Panc1 (cell line): ENCODE results near the gene ANK3. TPM values are rescaled to one million over a fixed set of nuclear protein-coding genes. Genes with fewer than 3 reads are reported as not detected.

Experiments
- ATAC-seq: fragments of 200-7000 bp; cut with Tn5 transposase; 2 replicates; pipeline ENCODE4 v1.9.1; 2020; ENCODE audit warnings: mild to moderate bottlenecking, moderate library complexity
- BruUV-seq: library from RNA; stranded (reverse); fragments of 400-500 nt; replicated peaks from 2 replicates; lab custom pipeline; 2021; lab: Mats Ljungman, UMichigan
- CTCF ChIA-PET: fragments of 300-600 bp; sonication (Branson Sonifier 250); formaldehyde crosslinking; loops from one replicate; lab custom pipeline; 2022; ENCODE audit warnings: antibody characterized with exemption; lab: Charles Lee
- POLR2A ChIA-PET: fragments of 300-600 bp; sonication (Branson Sonifier 250); formaldehyde crosslinking; loops from one replicate; lab custom pipeline; 2022; ENCODE audit warnings: antibody characterized with exemption; lab: Charles Lee
- DNase-seq: peaks from one replicate; pipeline ENCODE4 v3.0.0-alpha.2; 2010; ENCODE audit warnings: low read depth, low spot score
- H3K27ac ChIP-seq: 2 replicates; pipeline ENCODE4 v1.5.1; 2011; ENCODE audit warnings: mild to moderate bottlenecking, low read length, inconsistent platforms
- H3K27me3 ChIP-seq: fragments of 200-500 bp; sonication (Bioruptor generic); 2 replicates; pipeline ENCODE4 v1.6.0; 2014; ENCODE audit warnings: low read length, inconsistent platforms; ENCODE audit not compliant: control insufficient read depth, insufficient read depth
- H3K36me3 ChIP-seq: fragments of 200-500 bp; sonication (Bioruptor generic); 2 replicates; pipeline ENCODE4 v1.5.1; 2014; ENCODE audit warnings: inconsistent platforms, mild to moderate bottlenecking, low read length, moderate library complexity; ENCODE audit not compliant: control insufficient read depth, insufficient read depth
- H3K4me1 ChIP-seq: 2 replicates; pipeline ENCODE4 v1.5.1; 2011; ENCODE audit warnings: inconsistent platforms, mild to moderate bottlenecking, low read length, moderate library complexity; ENCODE audit not compliant: control insufficient read depth, insufficient read depth
- H3K4me3 ChIP-seq, 2 experiments: 2 replicates each; pipeline ENCODE4 v1.5.1; 2011 to 2012; ENCODE audit warnings: low read depth in 2 of 2, low read length in 2 of 2, mild to moderate bottlenecking in 2 of 2, inconsistent platforms in 1 of 2, moderate library complexity in 1 of 2
- H3K9me3 ChIP-seq: fragments of 200-500 bp; sonication (Bioruptor generic); 2 replicates; pipeline ENCODE4 v1.5.1; 2014; ENCODE audit warnings: low read depth, mild to moderate bottlenecking, inconsistent platforms, low read length, moderate library complexity; ENCODE audit not compliant: control insufficient read depth, insufficient read depth
- POLR2AphosphoS5 ChIP-seq: IDR thresholded peaks from 2 replicates; pipeline ENCODE4 v1.6.1; 2012; ENCODE audit warnings: mild to moderate bottlenecking, low read depth, low read length, moderate library complexity
- SIN3A ChIP-seq: IDR thresholded peaks from 2 replicates; pipeline ENCODE4 v1.6.1; 2012; ENCODE audit warnings: low read depth, mild to moderate bottlenecking, low read length, moderate library complexity, borderline replicate concordance; ENCODE audit not compliant: insufficient read depth
- TCF7L2 ChIP-seq: IDR thresholded peaks from 2 replicates; pipeline ENCODE4 v1.6.1; 2011; ENCODE audit warnings: mild to moderate bottlenecking, low read depth, low read length, inconsistent platforms
- in situ Hi-C: cut with HindIII; loops from 2 replicates; pipeline ENCODE4 v1.10.0; 2016; ENCODE audit warnings: low sequenced_read_pairs, low pct_unique_long_range_greater_than_20kb
- intact Hi-C: fragments of 100-400 bp; cut with micrococcal nuclease; formaldehyde crosslinking; loops from one replicate; pipeline ENCODE4 v1.10.0; 2022; ENCODE audit not compliant: unreplicated experiment
- total RNA-seq: library from RNA; stranded (reverse); gene quantifications from one replicate; pipeline ENCODE4 v1.2.1, GENCODE V29; 2021; ENCODE audit not compliant: unreplicated experiment
- TF ChIP-seq, protein P1 (sequence below), 2 experiments: IDR thresholded peaks; 2 replicates each; pipeline ENCODE4 v1.6.1; 2011 to 2012; ENCODE audit warnings: low read depth in 2 of 2, control low read depth in 1 of 2, low read length in 1 of 2, mild to moderate bottlenecking in 1 of 2, moderate library complexity in 1 of 2; ENCODE audit not compliant: insufficient read depth in 1 of 2
- TF ChIP-seq, protein P2 (sequence below): fragments of 450-650 bp; IDR thresholded peaks from 2 replicates; pipeline ENCODE4 v1.5.1; 2017; ENCODE audit warnings: mild to moderate bottlenecking

Gene ANK3
- total RNA-seq, 1 experiment from 2014 or later, result 2.5 TPM

DNA sequence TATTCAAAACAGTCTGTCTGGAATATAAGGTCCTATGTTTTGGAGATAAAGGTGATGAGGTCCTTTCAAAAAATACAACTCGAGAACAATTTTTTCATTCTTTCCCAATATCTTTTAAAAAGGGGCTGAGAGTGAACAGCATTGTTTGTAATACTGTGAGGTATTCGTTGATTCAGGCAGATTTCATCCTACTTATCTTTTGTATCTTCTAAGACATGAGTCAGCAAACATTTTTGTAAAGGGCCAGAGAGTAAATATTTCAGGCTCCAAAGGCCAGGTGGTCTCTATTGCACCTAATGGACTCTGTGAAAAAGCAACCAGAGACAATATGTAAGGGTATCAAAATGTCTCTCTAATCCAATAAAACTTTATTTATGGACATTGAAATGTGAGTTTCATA lies 8.1 kb upstream of the ANK3 start:
- TF ChIP-seq, protein P1, sequence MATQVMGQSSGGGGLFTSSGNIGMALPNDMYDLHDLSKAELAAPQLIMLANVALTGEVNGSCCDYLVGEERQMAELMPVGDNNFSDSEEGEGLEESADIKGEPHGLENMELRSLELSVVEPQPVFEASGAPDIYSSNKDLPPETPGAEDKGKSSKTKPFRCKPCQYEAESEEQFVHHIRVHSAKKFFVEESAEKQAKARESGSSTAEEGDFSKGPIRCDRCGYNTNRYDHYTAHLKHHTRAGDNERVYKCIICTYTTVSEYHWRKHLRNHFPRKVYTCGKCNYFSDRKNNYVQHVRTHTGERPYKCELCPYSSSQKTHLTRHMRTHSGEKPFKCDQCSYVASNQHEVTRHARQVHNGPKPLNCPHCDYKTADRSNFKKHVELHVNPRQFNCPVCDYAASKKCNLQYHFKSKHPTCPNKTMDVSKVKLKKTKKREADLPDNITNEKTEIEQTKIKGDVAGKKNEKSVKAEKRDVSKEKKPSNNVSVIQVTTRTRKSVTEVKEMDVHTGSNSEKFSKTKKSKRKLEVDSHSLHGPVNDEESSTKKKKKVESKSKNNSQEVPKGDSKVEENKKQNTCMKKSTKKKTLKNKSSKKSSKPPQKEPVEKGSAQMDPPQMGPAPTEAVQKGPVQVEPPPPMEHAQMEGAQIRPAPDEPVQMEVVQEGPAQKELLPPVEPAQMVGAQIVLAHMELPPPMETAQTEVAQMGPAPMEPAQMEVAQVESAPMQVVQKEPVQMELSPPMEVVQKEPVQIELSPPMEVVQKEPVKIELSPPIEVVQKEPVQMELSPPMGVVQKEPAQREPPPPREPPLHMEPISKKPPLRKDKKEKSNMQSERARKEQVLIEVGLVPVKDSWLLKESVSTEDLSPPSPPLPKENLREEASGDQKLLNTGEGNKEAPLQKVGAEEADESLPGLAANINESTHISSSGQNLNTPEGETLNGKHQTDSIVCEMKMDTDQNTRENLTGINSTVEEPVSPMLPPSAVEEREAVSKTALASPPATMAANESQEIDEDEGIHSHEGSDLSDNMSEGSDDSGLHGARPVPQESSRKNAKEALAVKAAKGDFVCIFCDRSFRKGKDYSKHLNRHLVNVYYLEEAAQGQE (IDR thresholded peaks at IDR 0.05; ENCODE audit: insufficient read depth in 1 of 2, low read depth in 2 of 2, low read length in 1 of 2), result no peak
- TF ChIP-seq, protein P2, sequence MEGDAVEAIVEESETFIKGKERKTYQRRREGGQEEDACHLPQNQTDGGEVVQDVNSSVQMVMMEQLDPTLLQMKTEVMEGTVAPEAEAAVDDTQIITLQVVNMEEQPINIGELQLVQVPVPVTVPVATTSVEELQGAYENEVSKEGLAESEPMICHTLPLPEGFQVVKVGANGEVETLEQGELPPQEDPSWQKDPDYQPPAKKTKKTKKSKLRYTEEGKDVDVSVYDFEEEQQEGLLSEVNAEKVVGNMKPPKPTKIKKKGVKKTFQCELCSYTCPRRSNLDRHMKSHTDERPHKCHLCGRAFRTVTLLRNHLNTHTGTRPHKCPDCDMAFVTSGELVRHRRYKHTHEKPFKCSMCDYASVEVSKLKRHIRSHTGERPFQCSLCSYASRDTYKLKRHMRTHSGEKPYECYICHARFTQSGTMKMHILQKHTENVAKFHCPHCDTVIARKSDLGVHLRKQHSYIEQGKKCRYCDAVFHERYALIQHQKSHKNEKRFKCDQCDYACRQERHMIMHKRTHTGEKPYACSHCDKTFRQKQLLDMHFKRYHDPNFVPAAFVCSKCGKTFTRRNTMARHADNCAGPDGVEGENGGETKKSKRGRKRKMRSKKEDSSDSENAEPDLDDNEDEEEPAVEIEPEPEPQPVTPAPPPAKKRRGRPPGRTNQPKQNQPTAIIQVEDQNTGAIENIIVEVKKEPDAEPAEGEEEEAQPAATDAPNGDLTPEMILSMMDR, result no peak
- no peak for TF ChIP-seq TCF7L2
- TF ChIP-seq SIN3A, result no peak
- no peak for TF ChIP-seq POLR2AphosphoS5
- ATAC-seq (no peak), DNase-seq (no peak)
- no peaks in the 10 kb centered on the region for H3K36me3 ChIP-seq
- no peak overlapping the region for H3K4me3 ChIP-seq
- BruUV-seq, result no TSS peak
- POLR2A ChIA-PET, result no interaction called here
- CTCF ChIA-PET, result no interaction called here
- H3K27ac ChIP-seq, result no peak overlapping the region
- intact Hi-C loops (no loop called here), in situ Hi-C loops (no loop called here)
- H3K4me1 ChIP-seq, result no peaks in the 10 kb centered on the region
- H3K9me3 ChIP-seq, result no peaks in the 10 kb centered on the region
- no peaks in the 10 kb centered on the region for H3K27me3 ChIP-seq

DNA sequence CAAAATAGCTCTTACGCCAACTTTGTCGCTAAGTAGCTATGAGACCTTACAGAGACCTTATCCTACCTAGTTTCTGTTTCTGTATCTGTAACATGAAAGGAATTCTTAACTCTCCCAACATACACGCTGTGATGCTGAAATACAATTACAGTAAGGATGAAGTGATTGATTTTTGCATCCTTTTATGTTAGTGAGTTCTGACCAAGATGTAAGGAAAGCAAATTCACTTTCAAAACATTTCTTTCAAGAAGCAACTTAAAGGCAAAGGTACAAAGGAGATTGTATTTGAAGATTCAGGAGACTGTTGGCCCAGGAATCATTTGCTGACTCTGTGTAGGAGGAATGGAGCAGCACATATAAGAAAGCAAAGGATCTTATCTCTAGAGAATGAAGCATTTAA lies 7.1 kb upstream of the ANK3 start:
- Histone ChIP-seq H3K36me3 (no peaks in the 10 kb centered on the region), H3K4me3 (no peak overlapping the region), H3K4me1 (no peaks in the 10 kb centered on the region), H3K27ac (no peak overlapping the region), H3K27me3 (no peaks in the 10 kb centered on the region), H3K9me3 (no peaks in the 10 kb centered on the region)
- ChIA-PET CTCF (no interaction called here), POLR2A (no interaction called here)
- intact Hi-C loops, result no loop called here
- TF ChIP-seq TCF7L2 (no peak), POLR2AphosphoS5 (no peak), SIN3A (no peak)
- TF ChIP-seq, protein P2, result no peak
- TF ChIP-seq, protein P1 (IDR thresholded peaks at IDR 0.05; ENCODE audit: insufficient read depth in 1 of 2, low read depth in 2 of 2, low read length in 1 of 2), result no peak
- ATAC-seq (no peak), DNase-seq (no peak)
- in situ Hi-C loops, result no loop called here
- BruUV-seq, result no TSS peak
